ENCODE results near the gene S100A14. TPM values are rescaled to one million over a fixed set of nuclear protein-coding genes. Genes with fewer than 3 reads are reported as not detected.

The S100A14 gene
- total and polyA plus RNA-seq, 2 of the 13 experiments (the other 11 are each of a cell fraction or from before 2014, with no cell fraction given), result 1.4 to 7.7 TPM

GRCh38 chr1:153592748-153593147 lies 23.4 kb downstream of the S100A14 start (continued):
- no peak for TF ChIP-seq E2F1 (CRISPR knock-in tag; IDR thresholded peaks at IDR 0.05)
- TF ChIP-seq ZNF782 (CRISPR knock-in tag; IDR thresholded peaks at IDR 0.05; ENCODE audit: borderline replicate concordance), result no peak
- no peak for TF ChIP-seq POGZ (CRISPR knock-in tag; IDR thresholded peaks at IDR 0.05)
- TF ChIP-seq ZNF792 (CRISPR knock-in tag; IDR thresholded peaks at IDR 0.05), result no peak
- no peak for TF ChIP-seq NONO (IDR thresholded peaks at IDR 0.05)
- TF ChIP-seq NONO (CRISPR knock-in tag; conservative IDR thresholded peaks at IDR 0.05), result no peak
- no peak for TF ChIP-seq YEATS4 (CRISPR knock-in tag; IDR thresholded peaks at IDR 0.05; ENCODE audit: borderline replicate concordance)
- no peak for TF ChIP-seq SIN3B (IDR thresholded peaks at IDR 0.05; ENCODE audit: low read length)
- TF ChIP-seq MXD3 (CRISPR knock-in tag; IDR thresholded peaks at IDR 0.05), result no peak
- TF ChIP-seq MIER2 (CRISPR knock-in tag; IDR thresholded peaks at IDR 0.05), result no peak

GRCh38 chr1:153588482-153588881 lies 27.6 kb downstream of the S100A14 start:
- ATAC-seq, result no peak
- no peak for DNase-seq (ENCODE audit: low spot score)
- Histone ChIP-seq H2AFZ (ENCODE audit: low read length) (no peak overlapping the region), H4K20me1 (ENCODE audit: insufficient read depth, low read length) (no peaks in the 10 kb centered on the region), H3K4me2 (ENCODE audit: low read depth, low read length) (no peak overlapping the region), H3K4me1 (ENCODE audit: insufficient read depth, low read length) (no peaks in the 10 kb centered on the region), H3K79me2 (ENCODE audit: insufficient read depth, low read length) (no peaks in the 10 kb centered on the region), H3K27ac (ENCODE audit: extremely low read length, insufficient read depth, low read length) (no peak overlapping the region), H3K9me3 (ENCODE audit: low read length) (no peaks in the 10 kb centered on the region), H3K36me3 (replicated peaks in 1 of 2; ENCODE audit: control insufficient read depth in 1 of 2, insufficient read depth in 2 of 2, low read length in 2 of 2) (no peaks in the 10 kb centered on the region), H3K27me3 (ENCODE audit: control insufficient read depth in 1 of 2, insufficient read depth in 2 of 2, low read length in 2 of 2) (0 out of 5 replicates have a peak, but pooled peaks cover 1 to 3% of the 10 kb centered on the region in 2 experiments), H3K9ac (ENCODE audit: insufficient read depth, low read depth, low read length) (no peak overlapping the region), H3K4me3 (replicated peaks in 1 of 3; ENCODE audit: insufficient read depth in 1 of 3, low read depth in 2 of 3, low read length in 3 of 3) (no peak overlapping the region)
- ChIA-PET POLR2A (interaction anchor here (0.7 kb wide), 1 partner anchor 14 kb away, joined by 3 read pairs; no protein-coding TSS in a partner anchor), CTCF (ENCODE audit: low intra/inter-chr PET ratio, low total read pairs) (no interaction called here)
- no TSS peak for BruUV-seq (replicated peaks)
- no peak for FAIRE-seq
- 48% methylated on average over 2 of the region's 2 CpGs for WGBS (ENCODE audit: low lambda C conversion rate)
- in situ Hi-C loops (cut with HindIII; ENCODE audit: extremely low pct_ligation_motif_present, low pct_unique_long_range_greater_than_20kb), result no loop called here
- intact Hi-C loops (cut with micrococcal nuclease; ENCODE audit: unreplicated experiment), result no loop called here
- no peak for TF ChIP-seq DNMT3B (CRISPR knock-in tag; conservative IDR thresholded peaks at IDR 0.05)
- TF ChIP-seq TERF1 (CRISPR knock-in tag; IDR thresholded peaks at IDR 0.05), result no peak
- no peak for TF ChIP-seq ZFYVE20 (CRISPR knock-in tag; IDR thresholded peaks at IDR 0.05; ENCODE audit: borderline replicate concordance, low read depth)
- TF ChIP-seq ZNF33B (CRISPR knock-in tag; IDR thresholded peaks at IDR 0.05), result no peak
- no peak for TF ChIP-seq GPBP1L1 (CRISPR knock-in tag; IDR thresholded peaks at IDR 0.05)
- TF ChIP-seq ZFP91 (CRISPR knock-in tag; IDR thresholded peaks at IDR 0.05; ENCODE audit: borderline replicate concordance), result no peak

All from HepG2 (cell line).